Measurements from ENCODE around the gene CYB5R4. TPM values are rescaled to one million over a fixed set of nuclear protein-coding genes. Genes with fewer than 3 reads are reported as not detected.

Gene CYB5R4
- 1.0 and 2.7 TPM in 2 replicates for total RNA-seq

GRCh38 chr6:83859410-83860358 lies at the start of gene CYB5R4:
Gene CYB5R4 (plus strand): TSS chr6:83859689. CDS start chr6:83859783, 94 bp downstream.

GRCh38 chr6:83853178-83854000 lies 6.1 kb upstream of the CYB5R4 start, which contains the start of gene RIPPLY2:
Gene RIPPLY2 (plus strand): TSS chr6:83853360. CDS start chr6:83853417, 57 bp downstream.

Other genes starting within 250 kb of the CYB5R4 start
- not detected in 2 replicates for gene SNAP91, start 150.6 kb upstream of the CYB5R4 start, total RNA-seq
- not detected in 2 replicates for gene RIPPLY2, start 6.3 kb upstream of the CYB5R4 start, total RNA-seq
- gene MRAP2, start 174.1 kb downstream of the CYB5R4 start, total RNA-seq: 0.47 TPM in 1 of 2 replicates, not detected in the other

Measured in bronchial smooth muscle cell (primary cell).